K562 (cell line): ENCODE data around the gene EXOC3. TPM values are rescaled to one million over a fixed set of nuclear protein-coding genes. Genes with fewer than 3 reads are reported as not detected.
A peak's percentile ranks its signal among the peaks of the same experiment; 100 is the strongest.

Source experiments
- CBFA2T3 ChIP-seq: fragments of 450-650 bp; IDR thresholded peaks from 2 replicates; pipeline ENCODE4 v1.6.1; 2017
- CGGBP1 ChIP-seq: fragments of 250-450 bp; sonication (Bioruptor Pico); IDR thresholded peaks from 2 replicates; pipeline ENCODE4 v1.9.0; 2021; ENCODE audit warnings: mild to moderate bottlenecking
- CHD1 ChIP-seq: fragments of 200-600 bp; sonication (generic); IDR thresholded peaks from one replicate; pipeline ENCODE4 v1.6.1; 2012; ENCODE audit warnings: mild to moderate bottlenecking, moderate library complexity, low read length, inconsistent platforms
- DIDO1 ChIP-seq: fragments of 450-650 bp; IDR thresholded peaks from 2 replicates; pipeline ENCODE4 v1.6.1; 2016; ENCODE audit warnings: low read depth, missing biosample characterization, missing genetic modification characterization
- FOXP1 ChIP-seq: sonication (generic); formaldehyde crosslinking; IDR thresholded peaks from 2 replicates; pipeline ENCODE4 v1.8.0; 2022; ENCODE audit warnings: mild to moderate bottlenecking, missing genetic modification reagents
- NEUROD1 ChIP-seq: fragments of 150-350 bp; IDR thresholded peaks from 2 replicates; pipeline ENCODE4 v1.6.1; 2014; ENCODE audit warnings: borderline replicate concordance, low read length, low read depth; ENCODE audit not compliant: partially characterized antibody
- NFYB ChIP-seq: IDR thresholded peaks from 2 replicates; pipeline ENCODE4 v1.6.1; 2011; ENCODE audit warnings: mild to moderate bottlenecking, moderate library complexity; ENCODE audit not compliant: insufficient read length; ENCODE audit errors: extremely low read depth
- PHF21A ChIP-seq: fragments of 450-650 bp; IDR thresholded peaks from 2 replicates; pipeline ENCODE4 v1.6.1; 2017; ENCODE audit warnings: low read depth, borderline replicate concordance
- PML ChIP-seq: IDR thresholded peaks from 2 replicates; pipeline ENCODE4 v1.6.1; 2012; ENCODE audit warnings: low read length, inconsistent platforms
- PPARD ChIP-seq: fragments of 250-450 bp; sonication (Bioruptor Pico); IDR thresholded peaks from 2 replicates; pipeline ENCODE4 v1.8.0; 2022; ENCODE audit warnings: inconsistent platforms, mild to moderate bottlenecking, moderate library complexity
- PTTG1 ChIP-seq: fragments of 450-650 bp; IDR thresholded peaks from 2 replicates; pipeline ENCODE4 v1.6.1; 2016; ENCODE audit warnings: low read depth, mild to moderate bottlenecking, missing genetic modification characterization, missing compliant biosample characterization
- RFX1 ChIP-seq: fragments of 450-650 bp; IDR thresholded peaks from 2 replicates; pipeline ENCODE4 v1.6.1; 2016; ENCODE audit warnings: mild to moderate bottlenecking, moderate library complexity
- SAFB2 ChIP-seq: fragments of 200-400 bp; formaldehyde crosslinking; IDR thresholded peaks from 2 replicates; pipeline ENCODE4 v1.6.1; 2018; ENCODE audit warnings: borderline replicate concordance, low read length, low read depth, moderate library complexity; ENCODE audit not compliant: severe bottlenecking
- SRSF3 ChIP-seq: fragments of 200-400 bp; formaldehyde crosslinking; IDR thresholded peaks from 2 replicates; pipeline ENCODE4 v1.6.1; 2016; ENCODE audit warnings: mild to moderate bottlenecking, low read length, moderate library complexity; ENCODE audit not compliant: insufficient read depth
- TRIM25 ChIP-seq: fragments of 450-650 bp; IDR thresholded peaks from 2 replicates; pipeline ENCODE4 v1.7.0; 2016; ENCODE audit warnings: borderline replicate concordance
- ZNF263 ChIP-seq: sonication (generic); formaldehyde crosslinking; IDR thresholded peaks from 2 replicates; pipeline ENCODE4 v1.8.0; 2022; ENCODE audit warnings: mild to moderate bottlenecking, missing genetic modification reagents, borderline replicate concordance
- ZNF584 ChIP-seq: fragments of 200-800 bp; sonication (Bioruptor generic); IDR thresholded peaks from 2 replicates; pipeline ENCODE4 v1.6.1; 2016; ENCODE audit warnings: low read depth, mild to moderate bottlenecking, missing genetic modification characterization, missing compliant biosample characterization
- polyA plus RNA-seq, 8 experiments: library from polyadenylated mRNA; depleted of rRNA in 4 of 8; stranded (reverse) in 5 of 8; unstranded in 3 of 8; fragments of >200 nt; fragmentation: Nextera tagmentation in 2 of 8; fragmentation: Illumina TruSeq in 1 of 8; extraction: Ambion mirVana in 2 of 8; extraction: Trizol in 1 of 8; gene quantifications; 2 replicates each; pipeline versions ENCODE4 v1.2.1 to v1.2.3, GENCODE V29; 2011 to 2014; ENCODE audit warnings: inconsistent platforms in 1 of 8, missing spikeins in 1 of 8
- total RNA-seq, 7 experiments: library from RNA; depleted of rRNA in 6 of 7; stranded (reverse); fragments of >200 nt in 6 of 7; fragmentation: Illumina TruSeq in 2 of 7; extraction: Trizol in 2 of 7; gene quantifications; 2 replicates each; pipeline versions ENCODE4 v1.2.1 to v1.2.3, GENCODE V29; 2011 to 2021; ENCODE audit warnings: low replicate concordance in 1 of 7
- TF ChIP-seq, protein P1 (sequence below): fragments of 250-450 bp; sonication (Bioruptor Pico); IDR thresholded peaks from 2 replicates; pipeline ENCODE4 v1.8.0; 2021; ENCODE audit warnings: borderline replicate concordance, mild to moderate bottlenecking, moderate library complexity; ENCODE audit not compliant: poor library complexity, severe bottlenecking
- TF ChIP-seq, protein P2 (sequence below): fragments of 250-450 bp; sonication (Bioruptor Pico); IDR thresholded peaks from 2 replicates; pipeline ENCODE4 v1.4.0; 2020

Gene EXOC3
- total and polyA plus RNA-seq, 9 of the 15 experiments (the other 6 are each of a cell fraction or from before 2014, with no cell fraction given), result 1.4 to 41.9 (median 22.4) TPM

GRCh38 chr5:399296-400281, 43.4 kb upstream of the EXOC3 start (continued):
- TF ChIP-seq ZNF584 (CRISPR knock-in tag) (no peak), ZNF263 (CRISPR knock-in tag) (peak; percentile 77), PHF21A (no peak), PPARD (CRISPR knock-in tag) (no peak), CGGBP1 (no peak), CBFA2T3 (no peak), RFX1 (peak; percentile 78), CHD1 (no peak), DIDO1 (tag) (no peak), NEUROD1 (no peak), FOXP1 (no peak), SAFB2 (no peak), PTTG1 (tag) (no peak), TRIM25 (no peak), NFYB (no peak), PML (no peak), SRSF3 (no peak)
- TF ChIP-seq, protein P1, sequence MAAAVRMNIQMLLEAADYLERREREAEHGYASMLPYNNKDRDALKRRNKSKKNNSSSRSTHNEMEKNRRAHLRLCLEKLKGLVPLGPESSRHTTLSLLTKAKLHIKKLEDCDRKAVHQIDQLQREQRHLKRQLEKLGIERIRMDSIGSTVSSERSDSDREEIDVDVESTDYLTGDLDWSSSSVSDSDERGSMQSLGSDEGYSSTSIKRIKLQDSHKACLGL, result no peak
- TF ChIP-seq, protein P2, sequence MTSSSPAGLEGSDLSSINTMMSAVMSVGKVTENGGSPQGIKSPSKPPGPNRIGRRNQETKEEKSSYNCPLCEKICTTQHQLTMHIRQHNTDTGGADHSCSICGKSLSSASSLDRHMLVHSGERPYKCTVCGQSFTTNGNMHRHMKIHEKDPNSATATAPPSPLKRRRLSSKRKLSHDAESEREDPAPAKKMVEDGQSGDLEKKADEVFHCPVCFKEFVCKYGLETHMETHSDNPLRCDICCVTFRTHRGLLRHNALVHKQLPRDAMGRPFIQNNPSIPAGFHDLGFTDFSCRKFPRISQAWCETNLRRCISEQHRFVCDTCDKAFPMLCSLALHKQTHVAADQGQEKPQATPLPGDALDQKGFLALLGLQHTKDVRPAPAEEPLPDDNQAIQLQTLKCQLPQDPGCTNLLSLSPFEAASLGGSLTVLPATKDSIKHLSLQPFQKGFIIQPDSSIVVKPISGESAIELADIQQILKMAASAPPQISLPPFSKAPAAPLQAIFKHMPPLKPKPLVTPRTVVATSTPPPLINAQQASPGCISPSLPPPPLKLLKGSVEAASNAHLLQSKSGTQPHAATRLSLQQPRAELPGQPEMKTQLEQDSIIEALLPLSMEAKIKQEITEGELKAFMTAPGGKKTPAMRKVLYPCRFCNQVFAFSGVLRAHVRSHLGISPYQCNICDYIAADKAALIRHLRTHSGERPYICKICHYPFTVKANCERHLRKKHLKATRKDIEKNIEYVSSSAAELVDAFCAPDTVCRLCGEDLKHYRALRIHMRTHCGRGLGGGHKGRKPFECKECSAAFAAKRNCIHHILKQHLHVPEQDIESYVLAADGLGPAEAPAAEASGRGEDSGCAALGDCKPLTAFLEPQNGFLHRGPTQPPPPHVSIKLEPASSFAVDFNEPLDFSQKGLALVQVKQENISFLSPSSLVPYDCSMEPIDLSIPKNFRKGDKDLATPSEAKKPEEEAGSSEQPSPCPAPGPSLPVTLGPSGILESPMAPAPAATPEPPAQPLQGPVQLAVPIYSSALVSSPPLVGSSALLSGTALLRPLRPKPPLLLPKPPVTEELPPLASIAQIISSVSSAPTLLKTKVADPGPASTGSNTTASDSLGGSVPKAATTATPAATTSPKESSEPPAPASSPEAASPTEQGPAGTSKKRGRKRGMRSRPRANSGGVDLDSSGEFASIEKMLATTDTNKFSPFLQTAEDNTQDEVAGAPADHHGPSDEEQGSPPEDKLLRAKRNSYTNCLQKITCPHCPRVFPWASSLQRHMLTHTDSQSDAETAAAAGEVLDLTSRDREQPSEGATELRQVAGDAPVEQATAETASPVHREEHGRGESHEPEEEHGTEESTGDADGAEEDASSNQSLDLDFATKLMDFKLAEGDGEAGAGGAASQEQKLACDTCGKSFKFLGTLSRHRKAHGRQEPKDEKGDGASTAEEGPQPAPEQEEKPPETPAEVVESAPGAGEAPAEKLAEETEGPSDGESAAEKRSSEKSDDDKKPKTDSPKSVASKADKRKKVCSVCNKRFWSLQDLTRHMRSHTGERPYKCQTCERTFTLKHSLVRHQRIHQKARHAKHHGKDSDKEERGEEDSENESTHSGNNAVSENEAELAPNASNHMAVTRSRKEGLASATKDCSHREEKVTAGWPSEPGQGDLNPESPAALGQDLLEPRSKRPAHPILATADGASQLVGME (CRISPR knock-in tag), result no peak
